Mesothelial cell of epicardium (in vitro differentiated cells): ENCODE measurements around the gene MYO18A. TPM values are rescaled to one million over a fixed set of nuclear protein-coding genes. Genes with fewer than 3 reads are reported as not detected.

Source experiments
- DNase-seq, 2 experiments: peaks; one replicate each; pipeline ENCODE4 v3.0.0; 2021; ENCODE audit warnings: low spot score in 2 of 2; ENCODE audit not compliant: unreplicated experiment in 2 of 2
- H3K27ac Mint-ChIP-seq: 2 replicates; pipeline ENCODE4 v1.8.0; 2021; ENCODE audit warnings: mixed read lengths
- H3K27me3 Mint-ChIP-seq: 2 replicates; pipeline ENCODE4 v1.8.0; 2021; ENCODE audit warnings: low read depth, mixed read lengths
- H3K36me3 Mint-ChIP-seq: 2 replicates; pipeline ENCODE4 v1.8.0; 2021; ENCODE audit warnings: mixed read lengths
- H3K4me1 Mint-ChIP-seq: 2 replicates; pipeline ENCODE4 v1.8.0; 2021; ENCODE audit warnings: mixed read lengths
- H3K4me3 Mint-ChIP-seq: 2 replicates; pipeline ENCODE4 v1.8.0; 2021; ENCODE audit warnings: mild to moderate bottlenecking, moderate library complexity, mixed read lengths
- H3K9me3 Mint-ChIP-seq: 2 replicates; pipeline ENCODE4 v1.8.0; 2021; ENCODE audit warnings: mixed read lengths
- CTCF ChIP-seq: fragments of 200-600 bp; sonication (generic); IDR thresholded peaks from one replicate; pipeline ENCODE4 v1.5.0; 2021; ENCODE audit warnings: antibody characterized with exemption; ENCODE audit not compliant: unreplicated experiment
- total RNA-seq: library from RNA; stranded (reverse); gene quantifications from 3 replicates; pipeline ENCODE4 v1.2.1, GENCODE V29; 2021

The MYO18A gene
- total RNA-seq, 1 donor from 2014 or later, result 58.4 TPM

GRCh38 chr17:29042026-29042678, 138.0 kb downstream of the MYO18A start:
- Mint-ChIP-seq H3K36me3 (no peaks in the 10 kb centered on the region), H3K9me3 (no peaks in the 10 kb centered on the region), H3K4me1 (peaks cover 26% of the 10 kb centered on the region), H3K4me3 (no peak overlapping the region), H3K27ac (peak overlapping the region; percentile 62), H3K27me3 (peaks cover 16% of the 10 kb centered on the region)
- no peak for TF ChIP-seq CTCF
- no peak for DNase-seq

- Mint-ChIP-seq H3K9me3 (no peaks in the 10 kb centered on the region), H3K4me1 (peaks cover 26% of the 10 kb centered on the region), H3K27me3 (peaks cover 14% of the 10 kb centered on the region), H3K27ac (no peak overlapping the region), H3K36me3 (no peaks in the 10 kb centered on the region), H3K4me3 (no peak overlapping the region)
- no peak for TF ChIP-seq CTCF
- no peak for DNase-seq
Observed at GRCh38 chr17:29041571-29041970, 138.6 kb downstream of the MYO18A start.

- Mint-ChIP-seq H3K36me3 (no peaks in the 10 kb centered on the region), H3K27me3 (peaks cover 9% of the 10 kb centered on the region), H3K27ac (no peak overlapping the region), H3K4me3 (no peak overlapping the region), H3K4me1 (peaks cover 26% of the 10 kb centered on the region), H3K9me3 (no peaks in the 10 kb centered on the region)
- TF ChIP-seq CTCF, result no peak
- no peak for DNase-seq
Observed at GRCh38 chr17:29041091-29041490, 139.1 kb downstream of the MYO18A start.

- peaks cover 5% of the 10 kb centered on the region for H3K9me3 Mint-ChIP-seq
- peaks cover 23% of the 10 kb centered on the region for H3K4me1 Mint-ChIP-seq
- peaks cover 2% of the 10 kb centered on the region for H3K36me3 Mint-ChIP-seq
- no peak for TF ChIP-seq CTCF
- H3K27ac Mint-ChIP-seq, result no peak overlapping the region
- DNase-seq, result peak in 1 of 2 experiments; percentile 47
- H3K4me3 Mint-ChIP-seq, result no peak overlapping the region
- H3K27me3 Mint-ChIP-seq, result peaks cover 3% of the 10 kb centered on the region
Observed at GRCh38 chr17:29039764-29040598, 140.2 kb downstream of the MYO18A start.

- H3K27me3 Mint-ChIP-seq, result peaks cover 17% of the 10 kb centered on the region
- peaks cover 15% of the 10 kb centered on the region for H3K4me1 Mint-ChIP-seq
- H3K36me3 Mint-ChIP-seq, result peaks cover 2% of the 10 kb centered on the region
- no peak for DNase-seq
- no peak overlapping the region for H3K4me3 Mint-ChIP-seq
- H3K27ac Mint-ChIP-seq, result no peak overlapping the region
- peaks cover 18% of the 10 kb centered on the region for H3K9me3 Mint-ChIP-seq
- TF ChIP-seq CTCF, result no peak
Observed at GRCh38 chr17:29038085-29038795, 142.0 kb downstream of the MYO18A start.
